K562 (cell line): ENCODE data around the gene AQP2. TPM values are rescaled to one million over a fixed set of nuclear protein-coding genes. Genes with fewer than 3 reads are reported as not detected.

Experiments
- ATAC-seq: fragments of 200-7000 bp; cut with Tn5 transposase; 3 replicates; pipeline ENCODE4 v1.9.1; 2020; ENCODE audit warnings: moderate library complexity
- BruUV-seq: library from RNA; stranded (reverse); fragments of 400-500 nt; replicated peaks from 2 replicates; lab custom pipeline; 2021; lab: Mats Ljungman, UMichigan
- CTCF ChIA-PET: fragments of 300-600 bp; formaldehyde crosslinking; extraction: SDS; loops from one replicate; lab custom pipeline; 2021; ENCODE audit warnings: low intra/inter-chr PET ratio; lab: Yijun Ruan, JAX
- POLR2A ChIA-PET: fragments of 300-600, 350-650 bp; sonication (Branson Sonifier 250); formaldehyde crosslinking; extraction: SDS; loops from one replicate; lab custom pipeline; 2021; ENCODE audit warnings: antibody characterized with exemption, inconsistent platforms; lab: Yijun Ruan, JAX
- DNase-seq, 4 experiments: peaks; one replicate each; pipeline versions ENCODE4 v3.0.0 to v3.0.0-alpha.2; 2011 to 2018; ENCODE audit warnings: low spot score in 3 of 4, mixed read lengths in 3 of 4; ENCODE audit errors: extremely low read depth in 1 of 4
- FAIRE-seq: peaks from 2 replicates; lab custom pipeline; 2011; peaks lifted over from hg19 to GRCh38; lab: Jason Lieb, UNC
- H2AFZ ChIP-seq: 2 replicates; pipeline ENCODE4 v1.6.0; 2011; ENCODE audit warnings: low read depth, low read length, control low read depth, inconsistent platforms
- H3K27ac ChIP-seq: fragments of 200-600 bp; 3 replicates; pipeline ENCODE4 v1.8.0; 2011; ENCODE audit warnings: low read depth, mild to moderate bottlenecking, control low read depth, inconsistent platforms, low read length, moderate library complexity, mixed read lengths; ENCODE audit errors: extremely low read depth
- H3K27me3 ChIP-seq, 2 experiments: fragments of 300-600 bp in 1 of 2; 2 replicates in 1 of 2; 3 replicates in 1 of 2; pipeline versions ENCODE4 v1.6.0 to v1.8.0; 2011; ENCODE audit warnings: inconsistent platforms in 2 of 2, low read length in 2 of 2, mild to moderate bottlenecking in 1 of 2, mixed read lengths in 1 of 2, moderate library complexity in 1 of 2; ENCODE audit not compliant: control insufficient read depth in 2 of 2, insufficient read depth in 2 of 2
- H3K36me3 ChIP-seq: fragments of 300-600 bp; 3 replicates; pipeline ENCODE4 v1.8.0; 2011; ENCODE audit warnings: mild to moderate bottlenecking, low read length, inconsistent platforms; ENCODE audit not compliant: control insufficient read depth, insufficient read depth
- H3K4me1 ChIP-seq, 2 experiments: fragments of 200-600 bp in 1 of 2; replicated peaks in 1 of 2; 2 replicates in 1 of 2; 3 replicates in 1 of 2; pipeline versions ENCODE4 v1.5.1 to v1.8.0; 2011; ENCODE audit warnings: inconsistent platforms in 2 of 2, low read length in 2 of 2, mild to moderate bottlenecking in 1 of 2, mixed read lengths in 1 of 2, moderate library complexity in 1 of 2; ENCODE audit not compliant: control insufficient read depth in 2 of 2, insufficient read depth in 2 of 2
- H3K4me2 ChIP-seq: 2 replicates; pipeline ENCODE4 v1.6.1; 2011; ENCODE audit warnings: low read length, control low read depth, inconsistent platforms, mixed read lengths; ENCODE audit not compliant: insufficient read depth
- H3K4me3 ChIP-seq: fragments of 200-600 bp; sonication (generic), shearing (Covaris generic); 2 replicates; pipeline ENCODE4 v1.5.1; 2016; ENCODE audit warnings: control low read depth, inconsistent platforms
- H3K79me2 ChIP-seq: fragments of 200-600 bp; 3 replicates; pipeline ENCODE4 v1.8.0; 2011; ENCODE audit warnings: low read length, inconsistent platforms; ENCODE audit not compliant: control insufficient read depth, insufficient read depth
- H3K9ac ChIP-seq, 2 experiments: 2 replicates each; pipeline versions ENCODE4 v1.6.0 to v1.6.1; 2011; ENCODE audit warnings: low read depth in 2 of 2, low read length in 2 of 2, control low read depth in 1 of 2, inconsistent platforms in 1 of 2, mild to moderate bottlenecking in 1 of 2, mixed read lengths in 1 of 2; ENCODE audit not compliant: insufficient read depth in 1 of 2
- H3K9me1 ChIP-seq: one replicate; pipeline ENCODE4 v1.6.0; 2011; ENCODE audit warnings: inconsistent platforms, mild to moderate bottlenecking, low read length, moderate library complexity; ENCODE audit not compliant: control insufficient read depth, insufficient read depth
- H3K9me3 ChIP-seq: replicated peaks from 2 replicates; pipeline ENCODE4 v1.5.1; 2011; ENCODE audit warnings: low read depth, low read length, inconsistent platforms; ENCODE audit not compliant: control insufficient read depth, insufficient read depth
- H4K20me1 ChIP-seq: replicated peaks from 2 replicates; pipeline ENCODE4 v1.6.1; 2011; ENCODE audit warnings: low read length, inconsistent platforms, mixed read lengths; ENCODE audit not compliant: control insufficient read depth, insufficient read depth
- ATF7 ChIP-seq: fragments of 450-650 bp; IDR thresholded peaks from 2 replicates; pipeline ENCODE4 v1.7.1; 2014; ENCODE audit warnings: mild to moderate bottlenecking, moderate library complexity
- ETV5 ChIP-seq: sonication (generic); formaldehyde crosslinking; IDR thresholded peaks from 2 replicates; pipeline ENCODE4 v1.4.0; 2020; ENCODE audit warnings: low read depth, mild to moderate bottlenecking, missing genetic modification reagents
- HDAC3 ChIP-seq: fragments of 450-650 bp; IDR thresholded peaks from 2 replicates; pipeline ENCODE4 v1.6.1; 2018; ENCODE audit warnings: borderline replicate concordance, mild to moderate bottlenecking, moderate library complexity; ENCODE audit not compliant: partially characterized antibody
- HNRNPUL1 ChIP-seq: fragments of 200-400 bp; formaldehyde crosslinking; IDR thresholded peaks from 2 replicates; pipeline ENCODE4 v1.6.1; 2017; ENCODE audit warnings: low read length
- KDM1A ChIP-seq, 2 experiments: fragments of 450-650 bp; IDR thresholded peaks; 2 replicates each; pipeline ENCODE4 v1.6.1; 2016; ENCODE audit warnings: mild to moderate bottlenecking in 2 of 2
- MTA2 ChIP-seq: fragments of 450-650 bp; IDR thresholded peaks from 2 replicates; pipeline ENCODE4 v1.6.1; 2016; ENCODE audit warnings: low read depth
- NCOA6 ChIP-seq: fragments of 450-650 bp; IDR thresholded peaks from 2 replicates; pipeline ENCODE4 v1.6.1; 2017; ENCODE audit warnings: mild to moderate bottlenecking
- NFE2L1 ChIP-seq: fragments of 450-650 bp; IDR thresholded peaks from 2 replicates; pipeline ENCODE4 v1.6.1; 2016; ENCODE audit warnings: missing genetic modification characterization, low read depth, mild to moderate bottlenecking, missing compliant biosample characterization, moderate library complexity, borderline replicate concordance
- POLR2AphosphoS5 ChIP-seq: IDR thresholded peaks from 2 replicates; pipeline ENCODE4 v1.6.1; 2011; ENCODE audit warnings: mild to moderate bottlenecking, low read depth, low read length, moderate library complexity; ENCODE audit not compliant: control insufficient read depth, insufficient read depth
- PURB ChIP-seq: sonication (generic); formaldehyde crosslinking; IDR thresholded peaks from 2 replicates; pipeline ENCODE4 v1.9.0; 2021; ENCODE audit warnings: low read depth, mild to moderate bottlenecking, missing genetic modification reagents
- SMARCC2 ChIP-seq: fragments of 450-650 bp; IDR thresholded peaks from 2 replicates; pipeline ENCODE4 v1.6.1; 2017; ENCODE audit warnings: antibody characterized with exemption, moderate library complexity, mild to moderate bottlenecking, low read depth
- STAG1 ChIP-seq: sonication (generic); formaldehyde crosslinking; IDR thresholded peaks from 2 replicates; pipeline ENCODE4 v1.5.0; 2020; ENCODE audit warnings: missing genetic modification reagents, borderline replicate concordance
- U2AF2 ChIP-seq: fragments of 200-400 bp; formaldehyde crosslinking; optimal IDR thresholded peaks from 2 replicates; pipeline ENCODE3; 2017; ENCODE audit warnings: low read depth, mild to moderate bottlenecking, low read length
- ZNF274 ChIP-seq: IDR thresholded peaks from 2 replicates; pipeline ENCODE4 v1.6.1; 2011; ENCODE audit warnings: low read depth, mild to moderate bottlenecking, low read length, moderate library complexity, borderline replicate concordance
- ZNF785 ChIP-seq: fragments of 250-450 bp; sonication (Bioruptor Pico); IDR thresholded peaks from 2 replicates; pipeline ENCODE4 v1.4.0; 2020; ENCODE audit warnings: mild to moderate bottlenecking
- WGBS: fragments of 100-300 bp; shearing (Covaris generic); methylation state at CpG from one replicate; pipeline ENCODE4 v1.1.6; 2016; ENCODE audit warnings: low coverage, mixed read lengths; ENCODE audit not compliant: insufficient coverage; ENCODE audit errors: missing lambda C conversion rate; 5-methylcytosine and 5-hydroxymethylcytosine counted together
- in situ Hi-C: fragments of 300-500 bp; cut with MboI; formaldehyde crosslinking; loops from 4 replicates; pipeline ENCODE4 v1.15.0; 2018; ENCODE audit warnings: inconsistent platforms, mixed read lengths
- intact Hi-C: fragments of 100-400 bp; cut with micrococcal nuclease; formaldehyde crosslinking; loops from 2 replicates; pipeline ENCODE4 v1.14.2; 2022
- polyA plus RNA-seq, 8 experiments: library from polyadenylated mRNA; depleted of rRNA in 4 of 8; stranded (reverse) in 5 of 8; unstranded in 3 of 8; fragments of >200 nt; fragmentation: Nextera tagmentation in 2 of 8; fragmentation: Illumina TruSeq in 1 of 8; extraction: Ambion mirVana in 2 of 8; extraction: Trizol in 1 of 8; gene quantifications; 2 replicates each; pipeline versions ENCODE4 v1.2.1 to v1.2.3, GENCODE V29; 2011 to 2014; ENCODE audit warnings: inconsistent platforms in 1 of 8, missing spikeins in 1 of 8
- total RNA-seq, 7 experiments: library from RNA; depleted of rRNA in 6 of 7; stranded (reverse); fragments of >200 nt in 6 of 7; fragmentation: Illumina TruSeq in 2 of 7; extraction: Trizol in 2 of 7; gene quantifications; 2 replicates each; pipeline versions ENCODE4 v1.2.1 to v1.2.3, GENCODE V29; 2011 to 2021; ENCODE audit warnings: low replicate concordance in 1 of 7
- TF ChIP-seq, protein P1 (sequence below): sonication (generic); formaldehyde crosslinking; IDR thresholded peaks from 2 replicates; pipeline ENCODE4 v1.8.1; 2023; ENCODE audit warnings: mild to moderate bottlenecking, missing genetic modification reagents, moderate library complexity
- TF ChIP-seq, protein P2 (sequence below): sonication (generic); formaldehyde crosslinking; IDR thresholded peaks from 2 replicates; pipeline ENCODE4 v1.4.0; 2020; ENCODE audit warnings: mild to moderate bottlenecking, missing genetic modification reagents
- TF ChIP-seq, protein P3 (sequence below): sonication (generic); formaldehyde crosslinking; IDR thresholded peaks from 2 replicates; pipeline ENCODE4 v1.8.1; 2023; ENCODE audit warnings: mild to moderate bottlenecking, missing genetic modification reagents

Gene AQP2
- total and polyA plus RNA-seq, 9 of the 15 experiments (the other 6 are each of a cell fraction or from before 2014, with no cell fraction given) = not detected

DNA sequence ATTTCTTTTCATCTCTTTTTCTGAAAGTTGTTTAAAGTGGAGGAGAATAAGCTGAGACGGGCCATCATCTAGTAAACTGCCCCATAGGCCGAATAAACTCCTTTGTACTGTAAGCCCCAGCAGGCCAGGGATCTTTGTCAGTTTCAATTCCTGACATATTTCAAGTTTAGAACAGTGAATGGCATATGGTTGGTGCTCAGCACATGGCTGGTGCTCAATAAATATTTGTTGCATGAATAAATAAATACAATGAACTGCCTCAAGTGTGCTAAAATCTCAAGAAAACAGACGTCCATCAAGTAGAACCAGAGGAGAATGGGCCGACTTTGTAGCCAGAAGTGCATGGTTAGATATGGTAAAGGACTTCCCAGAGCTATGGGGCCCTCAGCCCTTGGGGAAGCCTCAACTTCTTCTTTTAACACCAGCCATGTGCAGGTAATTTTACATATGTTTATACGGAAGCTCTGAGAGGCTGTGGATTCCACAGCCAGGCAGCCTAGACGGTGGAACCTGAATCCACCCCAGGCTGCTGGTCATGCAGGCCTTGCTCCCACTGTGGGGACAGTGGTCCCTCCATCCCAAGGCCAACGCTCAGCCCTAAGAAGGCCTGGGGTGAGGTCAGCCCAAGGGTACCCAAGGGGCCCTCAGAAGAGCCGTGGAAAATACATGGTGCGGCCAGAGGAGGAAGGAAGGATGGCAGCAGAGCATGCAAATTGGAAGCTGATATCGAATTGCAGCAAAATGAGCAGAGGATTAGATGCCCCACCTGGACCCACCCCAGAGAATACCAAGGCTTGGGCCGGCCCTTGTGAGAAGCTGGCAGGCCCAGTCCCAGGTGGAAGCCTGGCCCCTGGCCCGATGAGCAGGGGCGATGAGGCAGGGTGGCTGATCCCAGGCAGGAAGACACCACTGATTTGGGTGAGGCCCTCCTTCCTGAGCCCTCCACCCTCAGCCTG lies 8.7 kb upstream of the AQP2 start:
- in situ Hi-C loops (no loop called here), intact Hi-C loops (no loop called here)
- BruUV-seq = no TSS peak
- Histone ChIP-seq H3K9ac (peak overlapping the region in 1 of 2 experiments; percentile 49; a peak in 1 of 4 replicates), H3K9me3 (no peaks in the 10 kb centered on the region), H3K4me3 (no peak overlapping the region), H3K79me2 (no peaks in the 10 kb centered on the region), H3K4me1 (peaks cover 13 to 14% of the 10 kb centered on the region in 2 experiments; a peak in 4 of 5 replicates), H3K4me2 (no peak overlapping the region), H3K27ac (no peak overlapping the region), H3K9me1 (no peaks in the 10 kb centered on the region), H2AFZ (no peak overlapping the region), H4K20me1 (no peaks in the 10 kb centered on the region), H3K36me3 (no peaks in the 10 kb centered on the region), H3K27me3 (no peaks in the 10 kb centered on the region)
- ChIA-PET CTCF (interaction anchor here (0.6 kb wide), 1 partner anchor 83 kb away, joined by 3 read pairs; no protein-coding TSS in a partner anchor), POLR2A (interaction anchor here (0.5 to 1.5 kb wide), 8 partner anchors 9 to 1289 kb away, joined by 3 to 5 read pairs (median 3); no protein-coding TSS in a partner anchor)
- no peak for FAIRE-seq
- ATAC-seq = no peak
- no peak for DNase-seq
- WGBS = 33% methylated on average over 13 of the region's 13 CpGs
- TF ChIP-seq, protein P1, sequence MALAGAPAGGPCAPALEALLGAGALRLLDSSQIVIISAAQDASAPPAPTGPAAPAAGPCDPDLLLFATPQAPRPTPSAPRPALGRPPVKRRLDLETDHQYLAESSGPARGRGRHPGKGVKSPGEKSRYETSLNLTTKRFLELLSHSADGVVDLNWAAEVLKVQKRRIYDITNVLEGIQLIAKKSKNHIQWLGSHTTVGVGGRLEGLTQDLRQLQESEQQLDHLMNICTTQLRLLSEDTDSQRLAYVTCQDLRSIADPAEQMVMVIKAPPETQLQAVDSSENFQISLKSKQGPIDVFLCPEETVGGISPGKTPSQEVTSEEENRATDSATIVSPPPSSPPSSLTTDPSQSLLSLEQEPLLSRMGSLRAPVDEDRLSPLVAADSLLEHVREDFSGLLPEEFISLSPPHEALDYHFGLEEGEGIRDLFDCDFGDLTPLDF = no peak
- no peak for TF ChIP-seq HNRNPUL1
- no peak for TF ChIP-seq ATF7
- TF ChIP-seq NCOA6 = no peak
- no peak for TF ChIP-seq ZNF274
- no peak for TF ChIP-seq MTA2
- TF ChIP-seq, protein P2, sequence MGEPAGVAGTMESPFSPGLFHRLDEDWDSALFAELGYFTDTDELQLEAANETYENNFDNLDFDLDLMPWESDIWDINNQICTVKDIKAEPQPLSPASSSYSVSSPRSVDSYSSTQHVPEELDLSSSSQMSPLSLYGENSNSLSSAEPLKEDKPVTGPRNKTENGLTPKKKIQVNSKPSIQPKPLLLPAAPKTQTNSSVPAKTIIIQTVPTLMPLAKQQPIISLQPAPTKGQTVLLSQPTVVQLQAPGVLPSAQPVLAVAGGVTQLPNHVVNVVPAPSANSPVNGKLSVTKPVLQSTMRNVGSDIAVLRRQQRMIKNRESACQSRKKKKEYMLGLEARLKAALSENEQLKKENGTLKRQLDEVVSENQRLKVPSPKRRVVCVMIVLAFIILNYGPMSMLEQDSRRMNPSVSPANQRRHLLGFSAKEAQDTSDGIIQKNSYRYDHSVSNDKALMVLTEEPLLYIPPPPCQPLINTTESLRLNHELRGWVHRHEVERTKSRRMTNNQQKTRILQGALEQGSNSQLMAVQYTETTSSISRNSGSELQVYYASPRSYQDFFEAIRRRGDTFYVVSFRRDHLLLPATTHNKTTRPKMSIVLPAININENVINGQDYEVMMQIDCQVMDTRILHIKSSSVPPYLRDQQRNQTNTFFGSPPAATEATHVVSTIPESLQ = no peak
- no peak for TF ChIP-seq PURB
- no peak for TF ChIP-seq SMARCC2
- TF ChIP-seq, protein P3, sequence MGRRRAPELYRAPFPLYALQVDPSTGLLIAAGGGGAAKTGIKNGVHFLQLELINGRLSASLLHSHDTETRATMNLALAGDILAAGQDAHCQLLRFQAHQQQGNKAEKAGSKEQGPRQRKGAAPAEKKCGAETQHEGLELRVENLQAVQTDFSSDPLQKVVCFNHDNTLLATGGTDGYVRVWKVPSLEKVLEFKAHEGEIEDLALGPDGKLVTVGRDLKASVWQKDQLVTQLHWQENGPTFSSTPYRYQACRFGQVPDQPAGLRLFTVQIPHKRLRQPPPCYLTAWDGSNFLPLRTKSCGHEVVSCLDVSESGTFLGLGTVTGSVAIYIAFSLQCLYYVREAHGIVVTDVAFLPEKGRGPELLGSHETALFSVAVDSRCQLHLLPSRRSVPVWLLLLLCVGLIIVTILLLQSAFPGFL (CRISPR knock-in tag) = no peak
- no peak for TF ChIP-seq U2AF2
- TF ChIP-seq HDAC3 = no peak
- no peak for TF ChIP-seq KDM1A (IDR thresholded peaks at IDR 0.05)
- TF ChIP-seq ETV5 (CRISPR knock-in tag) = no peak
- TF ChIP-seq POLR2AphosphoS5 = no peak
- no peak for TF ChIP-seq ZNF785
- TF ChIP-seq NFE2L1 (tag) = no peak
- TF ChIP-seq STAG1 = no peak
